SKM-1 (cell line): ENCODE data around the gene PPP4R3A.
"Not testable (repeated sequence)": the region's sequence is repeated elsewhere in the genome, so short reads cannot be mapped to it uniquely, and the experiment has no call there.

Experiments used
- DNase-seq: peaks from one replicate; lab custom pipeline; 2025; ENCODE audit not compliant: unreplicated experiment; lab: John Stamatoyannopoulos, UW

Gene PPP4R3A

GRCh38 chr14:91410771-91411536 lies 99.2 kb downstream of the PPP4R3A start:
- no peak for DNase-seq

- DNase-seq = no peak
These were observed 100.0 kb downstream of the PPP4R3A start for GRCh38 chr14:91409928-91410718.

DNA sequence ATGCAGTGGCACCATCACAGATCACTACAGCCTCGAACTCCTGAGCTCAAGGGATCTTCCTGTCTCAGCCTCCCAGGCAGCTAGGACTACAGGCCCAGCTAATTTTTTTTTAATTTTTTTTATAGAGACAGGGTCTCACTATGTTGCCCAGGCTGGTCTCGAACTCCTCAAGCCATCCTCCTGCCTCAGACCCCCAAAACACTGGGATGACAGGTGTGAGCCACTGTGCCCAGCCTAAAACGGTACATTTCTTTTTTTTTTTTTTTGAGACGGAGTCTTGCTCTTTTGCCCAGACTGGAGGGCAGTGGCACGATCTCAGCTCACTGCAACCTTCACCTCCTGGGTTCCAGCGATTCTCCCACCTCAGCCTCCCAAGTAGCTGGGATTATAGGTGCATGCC lies 100.9 kb downstream of the PPP4R3A start:
- DNase-seq = not testable (repeated sequence)
